GM18499 (cell line): ENCODE measurements around the gene NPHP1.
"Not testable (repeated sequence)": the region's sequence is repeated elsewhere in the genome, so short reads cannot be mapped to it uniquely, and the experiment has no call there.

Experiments
- ATAC-seq: cut with Tn5 transposase; IDR thresholded peaks from one replicate; pipeline ENCODE4 v1.9.1; 2021; ENCODE audit warnings: moderate number of reproducible peaks; ENCODE audit not compliant: insufficient read depth, unreplicated experiment

NPHP1 gene

GRCh38 chr2:110140401-110140800 lies 64.4 kb downstream of the NPHP1 start:
- ATAC-seq, result no peak

GRCh38 chr2:110134025-110134424 lies 70.8 kb downstream of the NPHP1 start:
- ATAC-seq, result no peak

- no peak for ATAC-seq
Measured at GRCh38 chr2:110131166-110131565, 73.6 kb downstream of the NPHP1 start.

- ATAC-seq, result no peak
Measured at GRCh38 chr2:110130757-110131156, 74.1 kb downstream of the NPHP1 start.

GRCh38 chr2:110126906-110127305 lies 77.9 kb downstream of the NPHP1 start:
- no peak for ATAC-seq

GRCh38 chr2:110126086-110126773 lies 78.6 kb downstream of the NPHP1 start:
- no peak for ATAC-seq

GRCh38 chr2:110124939-110125691 lies 79.7 kb downstream of the NPHP1 start:
- ATAC-seq, result no peak

GRCh38 chr2:110124038-110124825 lies 80.6 kb downstream of the NPHP1 start:
- ATAC-seq, result no peak

GRCh38 chr2:110121592-110121991 lies 83.2 kb downstream of the NPHP1 start:
- ATAC-seq, result no peak

- ATAC-seq, result no peak
Measured at GRCh38 chr2:110121052-110121334, 83.8 kb downstream of the NPHP1 start.

GRCh38 chr2:110120171-110121051 lies 84.4 kb downstream of the NPHP1 start:
- no peak for ATAC-seq

GRCh38 chr2:110116033-110116710 lies 88.6 kb downstream of the NPHP1 start:
- ATAC-seq, result no peak

GRCh38 chr2:110115291-110116032 lies 89.4 kb downstream of the NPHP1 start, which contains the start of gene MALL:
Gene MALL (minus strand): TSS chr2:110115822. CDS start chr2:110115792, 30 bp downstream.
- no peak for ATAC-seq

- ATAC-seq, result no peak
Measured at GRCh38 chr2:110114831-110115255, 90.0 kb downstream of the NPHP1 start.

GRCh38 chr2:110113961-110114591 lies 90.7 kb downstream of the NPHP1 start:
- no peak for ATAC-seq

- ATAC-seq, result not testable (repeated sequence)
Measured at GRCh38 chr2:110108291-110108690, 96.5 kb downstream of the NPHP1 start.

GRCh38 chr2:110107092-110108079 lies 97.4 kb downstream of the NPHP1 start:
- ATAC-seq, result no peak
